Retinal pigment epithelial cell (primary cell): ENCODE measurements around the gene GIPC1.

Experiments
- DNase-seq: peaks from one replicate; pipeline ENCODE4 v3.0.0-alpha.2; 2010; ENCODE audit warnings: low read depth
- H3K4me3 ChIP-seq: 2 replicates; pipeline ENCODE4 v1.5.1; 2011; ENCODE audit warnings: mild to moderate bottlenecking, low read length, control low read depth, moderate library complexity
- CTCF ChIP-seq: conservative IDR thresholded peaks from 2 replicates; pipeline ENCODE4 v1.5.1; 2011; ENCODE audit warnings: low read depth, low read length, control low read depth, inconsistent platforms

Gene GIPC1

GRCh38 chr19:14517840-14518505 is 22.0 kb upstream of the GIPC1 start, which contains the start of gene DNAJB1:
DNAJB1 (minus strand) TSS chr19:14518397; CDS start chr19:14518349, 48 bp downstream.
- peak within 1 kb of the TSS; percentile 96 for H3K4me3 ChIP-seq
- TF ChIP-seq CTCF = no peak
- DNase-seq = no peak

- H3K4me3 ChIP-seq = peak overlapping the region; percentile 96
- TF ChIP-seq CTCF = no peak
- DNase-seq = no peak
These were observed 21.5 kb upstream of the GIPC1 start for GRCh38 chr19:14517446-14517839.

GRCh38 chr19:14516746-14517438 is 21.0 kb upstream of the GIPC1 start:
- DNase-seq = no peak
- TF ChIP-seq CTCF = no peak
- H3K4me3 ChIP-seq = peak overlapping the region; percentile 96

GRCh38 chr19:14516048-14516534 is 20.2 kb upstream of the GIPC1 start:
- peak; percentile 20 for TF ChIP-seq CTCF
- no peak for DNase-seq
- H3K4me3 ChIP-seq = peak overlapping the region; percentile 96

GRCh38 chr19:14515501-14516047 is 19.6 kb upstream of the GIPC1 start:
- no peak for DNase-seq
- H3K4me3 ChIP-seq = peak overlapping the region; percentile 96
- TF ChIP-seq CTCF = no peak

GRCh38 chr19:14514215-14514863 is 18.4 kb upstream of the GIPC1 start:
- no peak for TF ChIP-seq CTCF
- H3K4me3 ChIP-seq = no peak overlapping the region
- no peak for DNase-seq
